A673 (cell line): ENCODE results near the gene SIMC1. TPM values are rescaled to one million over a fixed set of nuclear protein-coding genes. Genes with fewer than 3 reads are reported as not detected.
"Not testable (repeated sequence)": the region's sequence is repeated elsewhere in the genome, so short reads cannot be mapped to it uniquely, and the experiment has no call there.

ENCODE experiments used
- Bru-seq: library from RNA; stranded (reverse); fragments of 400-500 nt; gene quantifications from one replicate; lab custom pipeline; 2021; lab: Mats Ljungman, UMichigan
- BruChase-seq, 2 experiments: library from RNA; stranded (reverse); fragments of 400-500 nt; gene quantifications; one replicate each; lab custom pipeline; 2021; lab: Mats Ljungman, UMichigan
- BruUV-seq: library from RNA; stranded (reverse); fragments of 400-500 nt; replicated peaks from 2 replicates; lab custom pipeline; 2021; lab: Mats Ljungman, UMichigan
- CTCF ChIA-PET: fragments of 300-600 bp; sonication (Branson Sonifier 250); formaldehyde crosslinking; loops from one replicate; lab custom pipeline; 2022; ENCODE audit warnings: antibody characterized with exemption; lab: Charles Lee
- POLR2A ChIA-PET: fragments of 300-600 bp; sonication (Branson Sonifier 250); formaldehyde crosslinking; loops from one replicate; lab custom pipeline; 2022; ENCODE audit warnings: antibody characterized with exemption; ENCODE audit not compliant: low non-redundant PET; lab: Charles Lee
- DNase-seq: peaks from one replicate; pipeline ENCODE4 v3.0.0-alpha.2; 2015; ENCODE audit warnings: low spot score
- H3K27ac ChIP-seq: fragments of 200-600 bp; sonication (generic); 2 replicates; pipeline ENCODE4 v1.5.1; 2016; ENCODE audit warnings: mixed run types, low read depth, mild to moderate bottlenecking, mixed read lengths, antibody characterized with exemption, low read length; ENCODE audit not compliant: poor library complexity, severe bottlenecking
- H3K27me3 ChIP-seq: fragments of 200-600 bp; sonication (generic); replicated peaks from 2 replicates; pipeline ENCODE4 v1.6.1; 2017; ENCODE audit warnings: mixed run types, low read depth, mild to moderate bottlenecking, mixed read lengths, antibody characterized with exemption, low read length; ENCODE audit not compliant: insufficient read depth, poor library complexity
- H3K36me3 ChIP-seq: fragments of 200-600 bp; sonication (generic); 2 replicates; pipeline ENCODE4 v1.6.1; 2016; ENCODE audit warnings: mixed run types, mild to moderate bottlenecking, mixed read lengths, antibody characterized with exemption, low read length; ENCODE audit not compliant: insufficient read depth, poor library complexity, severe bottlenecking
- H3K4me1 ChIP-seq: fragments of 200-600 bp; sonication (generic); 2 replicates; pipeline ENCODE4 v1.6.1; 2017; ENCODE audit warnings: mixed run types, mild to moderate bottlenecking, mixed read lengths, antibody characterized with exemption, low read length; ENCODE audit not compliant: insufficient read depth, poor library complexity, severe bottlenecking
- H3K4me3 ChIP-seq: fragments of 200-600 bp; sonication (generic); 2 replicates; pipeline ENCODE4 v1.5.1; 2016; ENCODE audit warnings: low read depth, mixed run types, mild to moderate bottlenecking, mixed read lengths, low read length; ENCODE audit not compliant: poor library complexity, severe bottlenecking
- H3K9me3 ChIP-seq: fragments of 200-600 bp; sonication (generic); 2 replicates; pipeline ENCODE4 v1.6.1; 2016; ENCODE audit warnings: mixed run types, low read depth, mild to moderate bottlenecking, mixed read lengths, antibody characterized with exemption, low read length; ENCODE audit not compliant: poor library complexity, severe bottlenecking
- EZH2 ChIP-seq: fragments of 200-600 bp; sonication (generic); IDR thresholded peaks from 2 replicates; pipeline ENCODE4 v1.6.1; 2017; ENCODE audit warnings: borderline replicate concordance, low read depth, mild to moderate bottlenecking, mixed read lengths, antibody characterized with exemption, low read length; ENCODE audit not compliant: poor library complexity, severe bottlenecking
- intact Hi-C: fragments of 100-400 bp; cut with micrococcal nuclease; formaldehyde crosslinking; loops from one replicate; pipeline ENCODE4 v1.10.0; 2022; ENCODE audit not compliant: unreplicated experiment
- long read RNA-seq: library from polyadenylated mRNA; stranded (forward); transcript quantifications from one replicate; pipeline ENCODE4 v2.0.0, GENCODE V29; 2022
- total RNA-seq: library from RNA; stranded (reverse); gene quantifications from 2 replicates; pipeline ENCODE4 v1.2.3, GENCODE V29; 2021
- TF ChIP-seq, protein P1 (sequence below): fragments of 300-800, 200-600 bp; sonication (generic); conservative IDR thresholded peaks from 2 replicates; pipeline ENCODE4 v1.5.1; 2017; ENCODE audit warnings: low read depth, mild to moderate bottlenecking, antibody characterized with exemption, low read length, moderate library complexity, mixed read lengths

Gene SIMC1
- 26.6 and 31.1 TPM in 2 replicates for total RNA-seq
- Bru-seq, nascent RNA: percentile 70 among the genes with signal in this experiment
- BruChase-seq, experiment 1, labeled RNA remaining after a 2-hour chase: percentile 69 among the genes with signal in this experiment
- percentile 66 among the genes with signal in this experiment for BruChase-seq, experiment 2, labeled RNA remaining after a 6-hour chase
- long read RNA-seq, transcript SIMC1-202 (9 exons, 2,056 nt): minor isoform, 6 of 52 reads
- long read RNA-seq, transcript SIMC1-203 (10 exons, 2,694 nt): major isoform, 26 of 52 reads
- long read RNA-seq, partial matches to known transcripts: 11 of 52 reads
- long read RNA-seq, other reads (novel, unspliced or antisense): 9 of 52 reads

DNA sequence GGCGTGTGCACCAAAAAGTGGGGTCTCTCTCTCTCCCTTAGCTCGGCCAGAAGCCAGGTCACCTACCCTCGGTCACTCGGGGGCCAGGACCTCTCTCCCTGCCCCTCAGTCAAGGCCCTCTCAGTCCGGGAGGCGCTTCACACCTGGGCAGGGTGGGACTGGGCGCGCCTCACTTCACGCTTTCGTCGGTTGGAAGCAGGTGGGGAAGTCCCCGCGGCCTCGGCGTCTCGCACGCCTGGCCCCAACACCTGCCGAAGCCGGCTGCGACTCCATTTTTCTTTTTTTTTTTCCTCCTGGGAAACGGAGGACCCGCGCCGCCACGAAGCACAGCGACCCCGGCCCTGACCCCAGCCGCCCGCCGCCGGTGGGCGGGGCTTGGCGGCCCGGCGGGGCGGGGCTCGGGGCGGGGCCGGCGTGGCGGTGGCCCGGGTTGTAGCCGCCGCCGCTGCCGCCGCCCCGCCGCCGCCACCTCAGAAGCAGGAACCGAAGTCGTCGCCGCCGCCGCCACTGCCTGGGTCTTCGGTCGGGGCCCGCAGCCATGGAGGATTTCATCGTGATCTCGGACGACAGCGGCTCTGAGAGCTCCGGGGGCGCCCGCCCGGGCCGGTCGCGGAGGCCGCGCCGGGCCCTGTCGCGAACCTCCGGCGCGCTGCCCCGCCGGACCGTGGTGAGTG lies at the start of gene SIMC1:
TSS of gene SIMC1 (plus strand) at position 454 of the 674 bp plus-strand sequence. CDS start at position 539, 85 bp downstream.
- CTCF ChIA-PET, intact Hi-C loops, POLR2A ChIA-PET, H3K27ac ChIP-seq, BruUV-seq, H3K27me3 ChIP-seq, H3K9me3 ChIP-seq, H3K36me3 ChIP-seq, H3K4me1 ChIP-seq: not testable (repeated sequence)
- H3K4me3 ChIP-seq: peak within 1 kb of the TSS; percentile 35
- DNase-seq: peak; percentile 25

DNA sequence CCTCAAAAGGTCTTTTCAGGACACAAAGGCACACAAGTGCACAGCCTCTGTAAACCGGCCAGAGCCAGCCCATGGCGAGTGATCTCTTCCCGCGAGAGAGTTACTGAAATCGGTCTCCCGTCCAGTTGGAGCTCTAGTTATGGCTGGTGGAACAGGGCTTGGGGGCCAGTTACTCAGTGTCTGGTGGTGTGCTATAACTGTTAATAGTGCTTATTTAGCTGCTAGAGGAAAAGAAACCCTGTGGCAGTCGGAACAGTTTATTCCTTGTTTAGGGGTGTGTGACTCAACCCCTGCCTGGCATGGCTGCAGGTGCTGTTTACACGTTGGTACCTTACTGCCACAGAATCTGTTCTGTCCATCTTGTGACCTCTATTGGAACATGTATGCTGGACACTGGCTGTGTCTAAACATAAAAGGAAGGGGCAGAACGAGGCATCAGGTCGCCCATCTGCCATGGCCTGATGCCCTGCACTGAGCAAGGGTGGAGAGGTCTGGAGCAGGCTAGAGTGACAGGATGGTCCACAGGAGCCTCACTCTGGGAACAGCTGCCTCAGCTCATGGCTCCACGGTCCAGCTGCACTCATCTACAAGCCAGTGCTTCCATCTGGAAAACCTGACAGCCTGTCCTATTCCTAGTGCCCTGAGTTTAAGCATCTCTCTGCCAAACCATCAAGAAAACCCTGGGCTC lies 49.6 kb upstream of the SIMC1 start:
- CTCF ChIA-PET: no interaction called here
- BruUV-seq: no TSS peak
- no peak for DNase-seq
- no peaks in the 10 kb centered on the region for H3K27me3 ChIP-seq
- TF ChIP-seq EZH2: no peak
- TF ChIP-seq, protein P1, sequence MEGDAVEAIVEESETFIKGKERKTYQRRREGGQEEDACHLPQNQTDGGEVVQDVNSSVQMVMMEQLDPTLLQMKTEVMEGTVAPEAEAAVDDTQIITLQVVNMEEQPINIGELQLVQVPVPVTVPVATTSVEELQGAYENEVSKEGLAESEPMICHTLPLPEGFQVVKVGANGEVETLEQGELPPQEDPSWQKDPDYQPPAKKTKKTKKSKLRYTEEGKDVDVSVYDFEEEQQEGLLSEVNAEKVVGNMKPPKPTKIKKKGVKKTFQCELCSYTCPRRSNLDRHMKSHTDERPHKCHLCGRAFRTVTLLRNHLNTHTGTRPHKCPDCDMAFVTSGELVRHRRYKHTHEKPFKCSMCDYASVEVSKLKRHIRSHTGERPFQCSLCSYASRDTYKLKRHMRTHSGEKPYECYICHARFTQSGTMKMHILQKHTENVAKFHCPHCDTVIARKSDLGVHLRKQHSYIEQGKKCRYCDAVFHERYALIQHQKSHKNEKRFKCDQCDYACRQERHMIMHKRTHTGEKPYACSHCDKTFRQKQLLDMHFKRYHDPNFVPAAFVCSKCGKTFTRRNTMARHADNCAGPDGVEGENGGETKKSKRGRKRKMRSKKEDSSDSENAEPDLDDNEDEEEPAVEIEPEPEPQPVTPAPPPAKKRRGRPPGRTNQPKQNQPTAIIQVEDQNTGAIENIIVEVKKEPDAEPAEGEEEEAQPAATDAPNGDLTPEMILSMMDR: no peak
- intact Hi-C loops: no loop called here
- H3K9me3 ChIP-seq: no peaks in the 10 kb centered on the region
- POLR2A ChIA-PET: no interaction called here
- H3K27ac ChIP-seq: no peak overlapping the region
- no peak overlapping the region for H3K4me3 ChIP-seq
- H3K36me3 ChIP-seq: no peaks in the 10 kb centered on the region
- H3K4me1 ChIP-seq: no peaks in the 10 kb centered on the region

DNA sequence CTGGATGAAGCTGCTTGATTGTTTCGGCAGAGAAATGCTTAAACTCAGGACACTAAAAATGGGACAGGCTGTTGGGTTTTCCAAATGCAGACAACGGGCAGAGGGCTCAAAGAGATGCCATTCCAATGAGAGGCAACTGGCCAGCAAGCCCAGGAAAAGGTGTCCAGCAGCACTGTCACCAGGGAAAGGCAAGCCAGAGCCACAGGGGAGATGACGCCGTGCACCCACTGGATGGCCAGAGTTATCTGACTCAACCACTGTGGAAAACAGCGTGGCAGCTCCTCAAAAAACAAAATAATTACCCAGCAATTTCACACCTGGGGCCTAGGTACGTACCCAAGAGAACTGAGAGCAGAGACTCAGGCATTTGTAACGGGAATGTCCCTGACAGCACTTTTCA lies 48.4 kb upstream of the SIMC1 start:
- no TSS peak for BruUV-seq
- ChIA-PET POLR2A (no interaction called here), CTCF (no interaction called here)

More for the DNA sequence above, 48.4 kb upstream of the SIMC1 start:
- Histone ChIP-seq H3K27ac (no peak overlapping the region), H3K4me1 (no peaks in the 10 kb centered on the region), H3K36me3 (no peaks in the 10 kb centered on the region), H3K9me3 (no peaks in the 10 kb centered on the region), H3K27me3 (no peaks in the 10 kb centered on the region), H3K4me3 (no peak overlapping the region)
- intact Hi-C loops: no loop called here
- TF ChIP-seq, protein P1: no peak
- no peak for TF ChIP-seq EZH2
- no peak for DNase-seq
